Mesenchymal stem cell (in vitro differentiated cells and primary cell): ENCODE results near the gene VPS9D1.

Source experiments
- DNase-seq: peaks from one replicate; pipeline ENCODE4 v3.0.0-alpha.2; 2013
- H2AFZ ChIP-seq: one replicate; pipeline ENCODE4 v1.6.1; 2013; ENCODE audit warnings: low read depth, mild to moderate bottlenecking, control low read depth, inconsistent platforms, low read length, moderate library complexity
- H2AK5ac ChIP-seq: 2 replicates; pipeline ENCODE4 v1.6.1; 2013; ENCODE audit warnings: low read length, moderate library complexity, mild to moderate bottlenecking, inconsistent platforms; ENCODE audit not compliant: severe bottlenecking
- H2BK120ac ChIP-seq: one replicate; pipeline ENCODE4 v1.6.1; 2013; ENCODE audit warnings: low read depth, mild to moderate bottlenecking, inconsistent platforms, low read length, moderate library complexity
- H2BK12ac ChIP-seq, 2 experiments: one replicate each; pipeline ENCODE4 v1.6.1; 2013; ENCODE audit warnings: inconsistent platforms in 2 of 2, low read length in 2 of 2, mild to moderate bottlenecking in 2 of 2, moderate library complexity in 2 of 2, control low read depth in 1 of 2
- H2BK15ac ChIP-seq: one replicate; pipeline ENCODE4 v1.6.1; 2013; ENCODE audit warnings: mild to moderate bottlenecking, low read depth, inconsistent platforms; ENCODE audit not compliant: poor library complexity, severe bottlenecking
- H2BK5ac ChIP-seq: 2 replicates; pipeline ENCODE4 v1.6.1; 2013; ENCODE audit warnings: low read depth, mild to moderate bottlenecking, low read length, control low read depth, inconsistent platforms; ENCODE audit not compliant: poor library complexity, severe bottlenecking
- H3K14ac ChIP-seq, 2 experiments: one replicate each; pipeline ENCODE4 v1.6.1; 2013; ENCODE audit warnings: inconsistent platforms in 2 of 2, low read length in 2 of 2, control low read depth in 1 of 2, mild to moderate bottlenecking in 1 of 2, moderate library complexity in 1 of 2
- H3K18ac ChIP-seq, 2 experiments: one replicate each; pipeline ENCODE4 v1.6.1; 2013; ENCODE audit warnings: inconsistent platforms in 2 of 2, low read length in 2 of 2, control low read depth in 1 of 2, low read depth in 1 of 2, mild to moderate bottlenecking in 1 of 2
- H3K23ac ChIP-seq, 2 experiments: one replicate each; pipeline ENCODE4 v1.6.1; 2013; ENCODE audit warnings: inconsistent platforms in 2 of 2, low read length in 2 of 2, mild to moderate bottlenecking in 2 of 2, moderate library complexity in 2 of 2, control low read depth in 1 of 2
- H3K27ac ChIP-seq: 2 replicates; pipeline ENCODE4 v1.5.1; 2013; ENCODE audit warnings: mild to moderate bottlenecking, moderate library complexity, low read length, control low read depth, inconsistent platforms; ENCODE audit not compliant: poor library complexity, severe bottlenecking
- H3K27me3 ChIP-seq, 2 experiments: 2 replicates each; pipeline versions ENCODE4 v1.6.1 to v1.7.0; 2013; ENCODE audit warnings: low read length in 2 of 2, mild to moderate bottlenecking in 2 of 2, moderate library complexity in 2 of 2, control low read depth in 1 of 2, inconsistent platforms in 1 of 2; ENCODE audit not compliant: control insufficient read depth in 1 of 2, insufficient read depth in 1 of 2
- H3K36me3 ChIP-seq, 2 experiments: 2 replicates each; pipeline versions ENCODE4 v1.6.1 to v1.7.0; 2013; ENCODE audit warnings: low read length in 2 of 2, control low read depth in 1 of 2, inconsistent platforms in 1 of 2, low read depth in 1 of 2, mild to moderate bottlenecking in 1 of 2; ENCODE audit not compliant: insufficient read depth in 2 of 2, control insufficient read depth in 1 of 2
- H3K4ac ChIP-seq, 2 experiments: one replicate each; pipeline ENCODE4 v1.6.1; 2013; ENCODE audit warnings: inconsistent platforms in 2 of 2, low read length in 2 of 2, mild to moderate bottlenecking in 2 of 2, moderate library complexity in 2 of 2, control low read depth in 1 of 2, low read depth in 1 of 2
- H3K4me1 ChIP-seq: 2 replicates; pipeline ENCODE4 v1.6.1; 2013; ENCODE audit warnings: low read depth, low read length, control low read depth; ENCODE audit not compliant: control insufficient read depth, insufficient read depth
- H3K4me2 ChIP-seq: 2 replicates; pipeline ENCODE4 v1.6.1; 2013; ENCODE audit warnings: low read length, mild to moderate bottlenecking, inconsistent platforms; ENCODE audit not compliant: poor library complexity, severe bottlenecking
- H3K4me3 ChIP-seq, 2 experiments: 2 replicates each; pipeline versions ENCODE4 v1.5.1 to v1.7.0; 2013; ENCODE audit warnings: low read length in 2 of 2, mild to moderate bottlenecking in 2 of 2, control low read depth in 1 of 2, low read depth in 1 of 2; ENCODE audit not compliant: insufficient read depth in 1 of 2
- H3K79me1 ChIP-seq: replicated peaks from 2 replicates; pipeline ENCODE4 v1.6.1; 2013; ENCODE audit warnings: mild to moderate bottlenecking, control low read depth, low read length, inconsistent platforms; ENCODE audit not compliant: poor library complexity, severe bottlenecking
- H3K9ac ChIP-seq: 2 replicates; pipeline ENCODE4 v1.7.0; 2013; ENCODE audit warnings: mild to moderate bottlenecking, low read length, moderate library complexity
- H3K9me3 ChIP-seq: 2 replicates; pipeline ENCODE4 v1.7.0; 2013; ENCODE audit warnings: mild to moderate bottlenecking, low read length; ENCODE audit not compliant: control insufficient read depth
- H4K8ac ChIP-seq: one replicate; pipeline ENCODE4 v1.6.1; 2013; ENCODE audit warnings: inconsistent platforms, mild to moderate bottlenecking, low read length, moderate library complexity
- H4K91ac ChIP-seq: one replicate; pipeline ENCODE4 v1.6.1; 2013; ENCODE audit warnings: mild to moderate bottlenecking, low read length, inconsistent platforms
- WGBS: methylation state at CpG from one replicate; pipeline ENCODE4 v1.1.7; 2013; ENCODE audit warnings: mixed read lengths; 5-methylcytosine and 5-hydroxymethylcytosine counted together

The VPS9D1 gene

GRCh38 chr16:89738072-89738377 lies 17.3 kb upstream of the VPS9D1 start:
- Histone ChIP-seq H3K9ac (no peak overlapping the region), H3K27ac (no peak overlapping the region), H3K18ac (no peak overlapping the region), H3K4me2 (no peak overlapping the region), H4K8ac (no peak overlapping the region), H4K91ac (no peak overlapping the region), H3K27me3 (no peaks in the 10 kb centered on the region), H2BK120ac (no peak overlapping the region), H3K9me3 (no peaks in the 10 kb centered on the region), H3K36me3 (peaks cover 83 to 93% of the 10 kb centered on the region in 2 experiments), H2BK15ac (no peak overlapping the region), H3K14ac (no peak overlapping the region), H3K23ac (no peak overlapping the region), H2BK5ac (no peak overlapping the region), H3K4ac (no peak overlapping the region), H2AFZ (no peak overlapping the region), H2AK5ac (no peak overlapping the region), H3K79me1 (peaks cover 28% of the 10 kb centered on the region), H3K4me3 (no peak overlapping the region), H2BK12ac (no peak overlapping the region), H3K4me1 (no peaks in the 10 kb centered on the region)
- DNase-seq: no peak
- 97% methylated on average over 14 of the region's 14 CpGs for WGBS

- no peak overlapping the region for H2BK120ac ChIP-seq
- H3K4me2 ChIP-seq: no peak overlapping the region
- H2BK5ac ChIP-seq: no peak overlapping the region
- no peak overlapping the region for H3K18ac ChIP-seq
- H3K4ac ChIP-seq: no peak overlapping the region
- H3K79me1 ChIP-seq: peaks cover 31% of the 10 kb centered on the region
- peaks cover 88 to 94% of the 10 kb centered on the region in 2 experiments for H3K36me3 ChIP-seq
- H3K9ac ChIP-seq: no peak overlapping the region
- H3K14ac ChIP-seq: no peak overlapping the region
- no peak overlapping the region for H4K8ac ChIP-seq
- H2AK5ac ChIP-seq: no peak overlapping the region
- no peak overlapping the region for H2BK12ac ChIP-seq
- H3K4me3 ChIP-seq: no peak overlapping the region
- H3K9me3 ChIP-seq: no peaks in the 10 kb centered on the region
- H4K91ac ChIP-seq: no peak overlapping the region
- no peak overlapping the region for H2BK15ac ChIP-seq
- H2AFZ ChIP-seq: no peak overlapping the region
- H3K27ac ChIP-seq: no peak overlapping the region
- H3K4me1 ChIP-seq: no peaks in the 10 kb centered on the region
- no peak for DNase-seq
- 97% methylated on average over 19 of the region's 20 CpGs for WGBS
- no peak overlapping the region for H3K23ac ChIP-seq
- no peaks in the 10 kb centered on the region for H3K27me3 ChIP-seq
Measured at GRCh38 chr16:89737341-89738071, 16.8 kb upstream of the VPS9D1 start.

- no peak overlapping the region for H2AFZ ChIP-seq
- H3K79me1 ChIP-seq: peaks cover 36% of the 10 kb centered on the region
- no peak overlapping the region for H3K4me2 ChIP-seq
- H2BK120ac ChIP-seq: no peak overlapping the region
- H3K4me3 ChIP-seq: no peak overlapping the region
- no peak overlapping the region for H2BK15ac ChIP-seq
- no peak overlapping the region for H2BK12ac ChIP-seq
- no peaks in the 10 kb centered on the region for H3K4me1 ChIP-seq
- 100% methylated on average over 3 of the region's 3 CpGs for WGBS
- H3K23ac ChIP-seq: no peak overlapping the region
- H3K14ac ChIP-seq: no peak overlapping the region
- no peak overlapping the region for H3K4ac ChIP-seq
- DNase-seq: no peak
- H3K27me3 ChIP-seq: no peaks in the 10 kb centered on the region
- no peak overlapping the region for H3K9ac ChIP-seq
- H3K36me3 ChIP-seq: peaks cover 93 to 96% of the 10 kb centered on the region in 2 experiments
- no peaks in the 10 kb centered on the region for H3K9me3 ChIP-seq
- H4K91ac ChIP-seq: no peak overlapping the region
- H2BK5ac ChIP-seq: no peak overlapping the region
- H2AK5ac ChIP-seq: no peak overlapping the region
- no peak overlapping the region for H3K27ac ChIP-seq
- H4K8ac ChIP-seq: no peak overlapping the region
- H3K18ac ChIP-seq: no peak overlapping the region
Measured at GRCh38 chr16:89736554-89736953, 15.9 kb upstream of the VPS9D1 start.

DNA sequence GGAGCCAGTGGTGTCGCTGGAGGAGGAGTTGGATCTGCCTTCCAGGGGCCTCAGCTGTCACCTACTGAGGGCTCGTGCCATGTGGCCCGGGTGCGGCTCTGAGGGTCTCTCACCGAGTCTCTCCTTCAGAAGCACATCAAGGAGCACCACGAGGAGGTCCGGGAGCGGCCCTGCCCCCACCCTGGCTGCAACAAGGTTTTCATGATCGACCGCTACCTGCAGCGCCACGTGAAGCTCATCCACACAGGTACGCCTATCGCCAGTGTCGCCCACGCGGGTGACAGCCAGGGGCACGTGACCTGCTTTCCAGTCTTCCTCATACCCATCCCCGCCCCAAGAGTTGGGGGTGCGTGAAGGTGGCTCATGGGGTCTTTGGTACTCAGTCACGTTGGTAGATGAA lies 13.1 kb upstream of the VPS9D1 start:
- Histone ChIP-seq H2BK15ac (no peak overlapping the region), H2AK5ac (no peak overlapping the region), H3K36me3 (peaks cover 93 to 96% of the 10 kb centered on the region in 2 experiments), H3K4me2 (no peak overlapping the region), H4K91ac (no peak overlapping the region), H4K8ac (no peak overlapping the region), H3K4me3 (no peak overlapping the region), H3K23ac (no peak overlapping the region), H3K27ac (no peak overlapping the region), H2BK12ac (no peak overlapping the region), H3K14ac (no peak overlapping the region), H3K9me3 (no peaks in the 10 kb centered on the region), H2AFZ (no peak overlapping the region), H3K79me1 (peaks cover 48% of the 10 kb centered on the region), H2BK5ac (no peak overlapping the region), H3K27me3 (no peaks in the 10 kb centered on the region), H3K4me1 (peaks cover 5% of the 10 kb centered on the region), H3K9ac (no peak overlapping the region), H2BK120ac (no peak overlapping the region), H3K4ac (no peak overlapping the region), H3K18ac (no peak overlapping the region)
- WGBS: 92% methylated on average over 16 of the region's 21 CpGs
- DNase-seq: no peak
